ENCODE measurements around the gene GOLGA6A.
"Not testable (repeated sequence)": the region's sequence is repeated elsewhere in the genome, so short reads cannot be mapped to it uniquely, and the experiment has no call there.

DNA sequence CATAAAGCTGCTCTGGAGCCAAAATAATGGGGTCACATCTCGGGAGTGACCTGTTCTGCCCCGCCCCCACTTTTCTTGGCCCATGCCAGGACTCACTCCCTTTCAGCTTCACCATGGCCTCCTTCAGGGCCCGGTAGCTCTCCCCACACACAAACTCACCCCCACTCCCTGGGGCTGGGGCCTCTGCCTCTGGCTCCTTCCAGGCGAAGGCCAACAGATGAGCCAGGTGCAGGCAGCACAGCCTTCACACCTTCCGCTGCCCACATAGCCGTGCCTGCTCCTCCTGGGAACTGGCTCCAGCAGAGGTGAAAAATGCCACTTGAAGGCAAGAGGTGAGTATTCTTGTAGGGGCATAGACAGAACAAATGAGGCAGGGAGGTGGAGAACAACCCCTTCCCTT lies 10.7 kb downstream of the GOLGA6A start:
- TF ChIP-seq, protein P1, sequence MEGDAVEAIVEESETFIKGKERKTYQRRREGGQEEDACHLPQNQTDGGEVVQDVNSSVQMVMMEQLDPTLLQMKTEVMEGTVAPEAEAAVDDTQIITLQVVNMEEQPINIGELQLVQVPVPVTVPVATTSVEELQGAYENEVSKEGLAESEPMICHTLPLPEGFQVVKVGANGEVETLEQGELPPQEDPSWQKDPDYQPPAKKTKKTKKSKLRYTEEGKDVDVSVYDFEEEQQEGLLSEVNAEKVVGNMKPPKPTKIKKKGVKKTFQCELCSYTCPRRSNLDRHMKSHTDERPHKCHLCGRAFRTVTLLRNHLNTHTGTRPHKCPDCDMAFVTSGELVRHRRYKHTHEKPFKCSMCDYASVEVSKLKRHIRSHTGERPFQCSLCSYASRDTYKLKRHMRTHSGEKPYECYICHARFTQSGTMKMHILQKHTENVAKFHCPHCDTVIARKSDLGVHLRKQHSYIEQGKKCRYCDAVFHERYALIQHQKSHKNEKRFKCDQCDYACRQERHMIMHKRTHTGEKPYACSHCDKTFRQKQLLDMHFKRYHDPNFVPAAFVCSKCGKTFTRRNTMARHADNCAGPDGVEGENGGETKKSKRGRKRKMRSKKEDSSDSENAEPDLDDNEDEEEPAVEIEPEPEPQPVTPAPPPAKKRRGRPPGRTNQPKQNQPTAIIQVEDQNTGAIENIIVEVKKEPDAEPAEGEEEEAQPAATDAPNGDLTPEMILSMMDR (IDR thresholded peaks at IDR 0.05) = not testable (repeated sequence)
- not testable (repeated sequence) for TF ChIP-seq POLR2A, EP300 (IDR thresholded peaks at IDR 0.05)
